ENCODE results near the gene AGPAT4. TPM values are rescaled to one million over a fixed set of nuclear protein-coding genes. Genes with fewer than 3 reads are reported as not detected.
A peak's percentile ranks its signal among the peaks of the same experiment; 100 is the strongest.

AGPAT4 gene
- total and polyA plus RNA-seq, 4 donors, result 3.7 to 32.8 (median 9.7) TPM

GRCh38 chr6:161108916-161109315 is 164.9 kb downstream of the AGPAT4 start:
- H3K36me3 ChIP-seq (ENCODE audit: control insufficient read depth in 4 of 4, insufficient read depth in 4 of 4, low read length in 4 of 4), result peaks cover 34 to 61% (median 47%) of the 10 kb centered on the region in 4 donors
- H3K9me3 ChIP-seq (ENCODE audit: control insufficient read depth in 4 of 4, insufficient read depth in 3 of 4, low read length in 3 of 4), result no peaks in the 10 kb centered on the region
- H3K9ac ChIP-seq (ENCODE audit: insufficient read depth in 1 of 2, low read length in 2 of 2), result no peak overlapping the region
- ATAC-seq (ENCODE audit: insufficient read depth, low FRiP score), result no peak
- no peak for DNase-seq
- TF ChIP-seq CTCF (IDR thresholded peaks at IDR 0.05; ENCODE audit: control extremely low read depth, extremely low read depth), result no peak
- no peak overlapping the region for H3K27ac ChIP-seq (ENCODE audit: low read depth in 1 of 2, low read length in 1 of 2)
- 40 to 74% methylated on average over 5 of the region's 5 CpGs for WGBS, 2 donors
- H3K4me1 ChIP-seq (ENCODE audit: control insufficient read depth in 5 of 5, insufficient read depth in 5 of 5, low read length in 5 of 5), result no peaks in the 10 kb centered on the region
- no peaks in the 10 kb centered on the region for H3K27me3 ChIP-seq (ENCODE audit: control insufficient read depth in 3 of 3, insufficient read depth in 3 of 3, low read length in 2 of 3)
- H3K4me3 ChIP-seq, result no peak overlapping the region

GRCh38 chr6:161107779-161108730 is 165.8 kb downstream of the AGPAT4 start:
- Histone ChIP-seq H3K36me3 (ENCODE audit: control insufficient read depth in 4 of 4, insufficient read depth in 4 of 4, low read length in 4 of 4) (peaks cover 39 to 64% (median 49%) of the 10 kb centered on the region in 4 donors), H3K27ac (ENCODE audit: low read depth in 1 of 2, low read length in 1 of 2) (peak overlapping the region in 1 of 2 donors; percentile 20)
- no peak for DNase-seq

GRCh38 chr6:161105408-161105807 is 168.5 kb downstream of the AGPAT4 start:
- TF ChIP-seq CTCF (IDR thresholded peaks at IDR 0.05; ENCODE audit: control extremely low read depth, extremely low read depth), result no peak

More at GRCh38 chr6:161107779-161108730, 165.8 kb downstream of the AGPAT4 start:
- Histone ChIP-seq H3K4me1 (ENCODE audit: control insufficient read depth in 5 of 5, insufficient read depth in 5 of 5, low read length in 5 of 5) (no peaks in the 10 kb centered on the region), H3K9ac (ENCODE audit: insufficient read depth in 1 of 2, low read length in 2 of 2) (no peak overlapping the region), H3K4me3 (no peak overlapping the region), H3K9me3 (ENCODE audit: control insufficient read depth in 4 of 4, insufficient read depth in 3 of 4, low read length in 3 of 4) (no peaks in the 10 kb centered on the region), H3K27me3 (ENCODE audit: control insufficient read depth in 3 of 3, insufficient read depth in 3 of 3, low read length in 2 of 3) (no peaks in the 10 kb centered on the region)
- WGBS, 2 donors, result 75 to 88% methylated on average over 23 of the region's 23 CpGs
- no peak for TF ChIP-seq CTCF (IDR thresholded peaks at IDR 0.05; ENCODE audit: control extremely low read depth, extremely low read depth)
- ATAC-seq (ENCODE audit: insufficient read depth, low FRiP score), result no peak

More at GRCh38 chr6:161105408-161105807, 168.5 kb downstream of the AGPAT4 start:
- 97% methylated on average over 2 of the region's 2 CpGs for WGBS, 2 donors
- no peak for DNase-seq
- Histone ChIP-seq H3K27ac (ENCODE audit: low read depth in 1 of 2, low read length in 1 of 2) (no peak overlapping the region), H3K4me1 (ENCODE audit: control insufficient read depth in 5 of 5, insufficient read depth in 5 of 5, low read length in 5 of 5) (no peaks in the 10 kb centered on the region), H3K27me3 (ENCODE audit: control insufficient read depth in 3 of 3, insufficient read depth in 3 of 3, low read length in 2 of 3) (no peaks in the 10 kb centered on the region), H3K9me3 (ENCODE audit: control insufficient read depth in 4 of 4, insufficient read depth in 3 of 4, low read length in 3 of 4) (no peaks in the 10 kb centered on the region), H3K36me3 (ENCODE audit: control insufficient read depth in 4 of 4, insufficient read depth in 4 of 4, low read length in 4 of 4) (peaks cover 27 to 52% (median 39%) of the 10 kb centered on the region in 4 donors), H3K4me3 (no peak overlapping the region), H3K9ac (ENCODE audit: insufficient read depth in 1 of 2, low read length in 2 of 2) (no peak overlapping the region)
- no peak for ATAC-seq (ENCODE audit: insufficient read depth, low FRiP score)

Data from lung (tissue), 12 donors.